Measurements from ENCODE around the gene RPS14.
A peak's percentile ranks its signal among the peaks of the same experiment; 100 is the strongest.

Gene RPS14

GRCh38 chr5:150441813-150442698 lies 7.5 kb downstream of the RPS14 start:
- no peaks in the 10 kb centered on the region for H3K9me3 Mint-ChIP-seq
- H3K27ac Mint-ChIP-seq, result no peak overlapping the region
- peaks cover 41% of the 10 kb centered on the region for H3K36me3 Mint-ChIP-seq (ENCODE audit: low read depth)
- no peak overlapping the region for H3K4me3 Mint-ChIP-seq
- no peak for TF ChIP-seq CTCF (IDR thresholded peaks at IDR 0.05; ENCODE audit: unreplicated experiment in 3 of 3)
- no peaks in the 10 kb centered on the region for H3K27me3 Mint-ChIP-seq (ENCODE audit: low read depth)
- H3K4me1 Mint-ChIP-seq, result peaks cover 11% of the 10 kb centered on the region

GRCh38 chr5:150440948-150441812 lies 8.4 kb downstream of the RPS14 start:
- peaks cover 32% of the 10 kb centered on the region for H3K36me3 Mint-ChIP-seq (ENCODE audit: low read depth)
- no peaks in the 10 kb centered on the region for H3K27me3 Mint-ChIP-seq (ENCODE audit: low read depth)
- TF ChIP-seq CTCF (IDR thresholded peaks at IDR 0.05; ENCODE audit: unreplicated experiment in 3 of 3), result no peak
- no peak overlapping the region for H3K4me3 Mint-ChIP-seq
- H3K27ac Mint-ChIP-seq, result peak overlapping the region in 1 of 3 experiments; percentile 53
- H3K9me3 Mint-ChIP-seq, result no peaks in the 10 kb centered on the region
- peaks cover 6% of the 10 kb centered on the region for H3K4me1 Mint-ChIP-seq

- H3K4me3 Mint-ChIP-seq, result no peak overlapping the region
- H3K27me3 Mint-ChIP-seq (ENCODE audit: low read depth), result no peaks in the 10 kb centered on the region
- no peaks in the 10 kb centered on the region for H3K9me3 Mint-ChIP-seq
- peak; percentile 20 to 51 (median 28) for TF ChIP-seq CTCF (IDR thresholded peaks at IDR 0.05; ENCODE audit: unreplicated experiment in 3 of 3)
- H3K27ac Mint-ChIP-seq, result peak overlapping the region in 1 of 3 experiments; percentile 28
- peaks cover 15% of the 10 kb centered on the region for H3K36me3 Mint-ChIP-seq (ENCODE audit: low read depth)
- H3K4me1 Mint-ChIP-seq, result peaks cover 4% of the 10 kb centered on the region
Measured at GRCh38 chr5:150438873-150439546, 10.5 kb downstream of the RPS14 start.

GRCh38 chr5:150436141-150436680 lies 13.3 kb downstream of the RPS14 start:
- Mint-ChIP-seq H3K4me3 (no peak overlapping the region), H3K27ac (peak overlapping the region in 2 of 3 experiments; percentile 22 to 63), H3K4me1 (peaks cover 4% of the 10 kb centered on the region), H3K36me3 (ENCODE audit: low read depth) (peaks cover 4% of the 10 kb centered on the region), H3K27me3 (ENCODE audit: low read depth) (no peaks in the 10 kb centered on the region), H3K9me3 (no peaks in the 10 kb centered on the region)
- TF ChIP-seq CTCF (IDR thresholded peaks at IDR 0.05; ENCODE audit: unreplicated experiment in 3 of 3), result peak; percentile 81 to 86 (median 83)

GRCh38 chr5:150434464-150434863 lies 15.1 kb downstream of the RPS14 start:
- no peaks in the 10 kb centered on the region for H3K36me3 Mint-ChIP-seq (ENCODE audit: low read depth)
- H3K4me3 Mint-ChIP-seq, result no peak overlapping the region
- TF ChIP-seq CTCF (IDR thresholded peaks at IDR 0.05; ENCODE audit: unreplicated experiment in 3 of 3), result no peak
- no peaks in the 10 kb centered on the region for H3K9me3 Mint-ChIP-seq
- no peaks in the 10 kb centered on the region for H3K27me3 Mint-ChIP-seq (ENCODE audit: low read depth)
- H3K4me1 Mint-ChIP-seq, result peaks cover 4% of the 10 kb centered on the region
- H3K27ac Mint-ChIP-seq, result no peak overlapping the region

Data from nephron (organoid).